ELF-1 (cell line): ENCODE results near the gene ADGRB2.
A peak's percentile ranks its signal among the peaks of the same experiment; 100 is the strongest.

Source experiments
- DNase-seq: peaks from one replicate; pipeline ENCODE4 v3.0.0-alpha.2; 2016; ENCODE audit warnings: low read depth, low spot score

The ADGRB2 gene

DNA sequence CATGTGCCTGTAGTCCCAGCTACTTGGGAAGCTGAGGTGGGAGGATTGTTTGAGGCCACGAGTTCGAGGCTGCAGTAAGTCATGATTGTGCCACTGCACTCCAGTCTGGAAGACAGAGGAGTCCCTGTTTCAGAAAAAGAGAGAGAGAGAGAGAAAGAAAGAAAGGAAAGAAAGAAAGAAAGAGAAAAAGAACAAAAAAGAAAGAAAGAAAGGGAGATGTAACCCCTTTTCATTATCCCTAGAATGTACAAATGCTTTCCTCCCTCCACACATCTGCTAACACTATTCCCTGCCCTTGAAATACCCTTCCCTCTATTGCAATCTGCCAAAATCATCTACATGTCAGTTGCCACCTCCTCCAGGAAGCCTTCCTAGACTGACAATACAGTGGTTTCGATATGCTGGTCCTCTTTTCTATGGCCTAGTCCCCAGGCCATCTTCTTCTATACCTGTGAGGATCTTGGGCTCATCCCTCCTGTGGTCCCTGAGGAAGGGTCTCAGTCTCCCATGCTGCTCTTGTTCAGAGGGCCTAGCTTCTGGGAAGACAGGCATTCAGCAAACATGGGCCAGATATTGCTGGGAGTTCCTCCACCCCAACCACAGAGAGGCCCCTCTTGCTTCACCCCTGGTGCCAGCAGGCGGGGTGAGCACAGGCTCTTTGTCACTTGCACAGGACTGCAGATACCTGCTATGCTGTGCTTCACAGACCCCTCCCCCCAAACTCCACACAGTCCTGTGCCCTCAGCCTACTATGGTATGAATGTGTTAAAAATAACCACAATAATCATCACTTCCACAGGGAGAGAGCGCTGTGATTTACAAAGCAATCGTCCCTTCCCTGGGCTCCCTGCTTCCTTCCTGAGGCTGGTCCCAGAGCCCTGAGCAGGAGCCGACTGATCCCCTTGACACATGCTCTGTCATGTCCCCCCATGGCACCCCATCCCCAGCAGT lies 14.1 kb downstream of the ADGRB2 start:
- no peak for DNase-seq

GRCh38 chr1:31748365-31748764 lies 15.8 kb downstream of the ADGRB2 start:
- peak; percentile 73 for DNase-seq

GRCh38 chr1:31747304-31747703 lies 16.8 kb downstream of the ADGRB2 start:
- no peak for DNase-seq

- peak; percentile 44 for DNase-seq
These were observed 17.5 kb downstream of the ADGRB2 start for GRCh38 chr1:31746687-31747086.

- no peak for DNase-seq
These were observed 18.0 kb downstream of the ADGRB2 start for GRCh38 chr1:31745946-31746670.

- peak; percentile 87 for DNase-seq
These were observed 18.8 kb downstream of the ADGRB2 start for GRCh38 chr1:31745096-31745945.

GRCh38 chr1:31744165-31744888 lies 19.8 kb downstream of the ADGRB2 start:
- no peak for DNase-seq

- no peak for DNase-seq
These were observed 21.5 kb downstream of the ADGRB2 start for GRCh38 chr1:31742462-31743212.

DNA sequence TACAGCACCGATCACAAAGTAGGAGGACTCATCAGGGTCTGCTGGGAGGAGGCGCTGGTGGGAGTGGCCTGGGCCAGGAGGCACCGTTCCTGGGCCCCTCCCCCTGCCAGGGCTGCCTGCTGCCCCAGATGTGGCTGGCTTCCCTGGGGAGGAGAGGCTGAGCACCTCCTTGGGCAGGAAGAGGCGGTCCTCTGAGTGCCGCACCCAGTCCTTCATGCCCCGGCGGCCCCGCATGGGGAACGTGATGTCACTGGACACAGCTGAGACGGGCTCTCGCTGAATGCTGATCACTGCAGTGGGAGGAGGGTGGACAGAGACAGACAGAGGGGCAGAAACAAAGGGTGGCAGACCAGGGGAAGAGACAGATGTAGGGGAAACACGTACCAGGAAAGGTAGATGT lies 24.8 kb downstream of the ADGRB2 start:
- DNase-seq = peak; percentile 69

- DNase-seq = no peak
These were observed 27.5 kb downstream of the ADGRB2 start for GRCh38 chr1:31736675-31737074.

DNA sequence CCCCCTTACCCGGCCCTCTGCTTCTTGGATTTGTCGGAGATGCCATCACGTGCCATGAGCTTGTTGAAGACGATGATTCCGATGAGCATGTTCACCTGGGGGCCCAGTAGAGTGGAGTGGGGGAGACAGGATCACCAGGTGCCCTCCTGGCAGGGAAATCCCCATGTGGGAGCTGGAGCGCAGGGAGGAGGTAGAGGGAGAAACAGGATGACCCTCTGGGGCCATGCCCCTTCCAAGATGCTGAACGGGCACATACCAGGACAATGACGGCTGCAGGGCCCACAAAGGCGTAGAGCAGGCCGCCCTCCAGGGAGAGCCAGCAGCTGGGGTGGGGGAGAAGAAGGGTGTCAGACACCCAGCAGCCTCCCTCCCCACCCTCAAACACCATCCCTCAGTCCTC lies 28.6 kb downstream of the ADGRB2 start:
- no peak for DNase-seq

GRCh38 chr1:31734582-31735107 lies 29.5 kb downstream of the ADGRB2 start:
- DNase-seq = no peak

- DNase-seq = no peak
These were observed 30.5 kb downstream of the ADGRB2 start for GRCh38 chr1:31733389-31734219.

- peak; percentile 55 for DNase-seq
These were observed 31.3 kb downstream of the ADGRB2 start for GRCh38 chr1:31732751-31733289.

- no peak for DNase-seq
These were observed 31.8 kb downstream of the ADGRB2 start for GRCh38 chr1:31732343-31732742.

GRCh38 chr1:31731049-31731565 lies 33.0 kb downstream of the ADGRB2 start:
- no peak for DNase-seq

GRCh38 chr1:31730336-31731048 lies 33.6 kb downstream of the ADGRB2 start:
- no peak for DNase-seq

DNA sequence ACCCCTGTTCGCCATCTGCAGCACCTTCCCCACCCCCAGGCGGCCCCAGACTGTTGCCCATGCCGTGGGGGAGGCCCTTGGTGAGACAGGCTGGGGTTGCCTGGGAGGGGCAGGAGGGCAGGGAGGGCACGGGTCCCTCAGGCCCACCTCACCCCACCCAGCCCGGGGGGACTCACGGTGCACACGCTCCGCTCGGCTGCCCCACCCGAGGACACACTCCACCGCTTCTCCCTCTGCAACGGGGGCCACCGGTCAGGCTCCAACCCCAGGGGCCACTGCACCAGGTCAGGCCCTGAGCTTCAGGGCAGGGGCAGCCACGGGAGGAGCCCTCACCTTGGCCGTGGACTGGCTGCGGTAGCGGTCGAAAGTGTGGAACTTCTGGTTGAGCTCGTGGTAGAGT lies 36.3 kb downstream of the ADGRB2 start:
- DNase-seq = no peak
